HCT116 (cell line): ENCODE data around the gene TFF1. TPM values are rescaled to one million over a fixed set of nuclear protein-coding genes. Genes with fewer than 3 reads are reported as not detected.

Experiments
- ATAC-seq: fragments of 200-7000 bp; cut with Tn5 transposase; 2 replicates; pipeline ENCODE4 v1.9.1; 2020; ENCODE audit warnings: mild to moderate bottlenecking, moderate library complexity
- BruUV-seq: library from RNA; stranded (reverse); fragments of 400-500 nt; replicated peaks from 2 replicates; lab custom pipeline; 2021; lab: Mats Ljungman, UMichigan
- CTCF ChIA-PET: fragments of 300-600 bp; sonication (Branson Sonifier 250); formaldehyde crosslinking; loops from one replicate; lab custom pipeline; 2021; ENCODE audit warnings: antibody characterized with exemption; lab: Charles Lee
- POLR2A ChIA-PET: fragments of 300-600, 350-600 bp; sonication (Branson Sonifier 250); formaldehyde crosslinking; loops from one replicate; lab custom pipeline; 2021; ENCODE audit warnings: antibody characterized with exemption; lab: Charles Lee
- RAD21 ChIA-PET, 2 experiments: fragments of 300-600 bp; sonication (Branson Sonifier 250); formaldehyde crosslinking; loops; one replicate each; lab custom pipeline; 2023; ENCODE audit warnings: low total read pairs in 2 of 2; ENCODE audit not compliant: uncharacterized antibody in 2 of 2, unreplicated experiment in 2 of 2, low non-redundant PET in 1 of 2; lab: Charles Lee
- DNase-seq: peaks from one replicate; pipeline ENCODE4 v3.0.0-alpha.2; 2010; ENCODE audit warnings: low read depth, low spot score
- H2AFZ ChIP-seq: fragments of 200-600 bp; shearing (Covaris generic), sonication (generic); 2 replicates; pipeline ENCODE4 v1.6.1; 2017; ENCODE audit warnings: low read depth, mixed run types, mixed read lengths, antibody characterized with exemption, low read length; ENCODE audit not compliant: poor library complexity, severe bottlenecking
- H3K27ac ChIP-seq: 2 replicates; pipeline ENCODE4 v1.5.1; 2012; ENCODE audit warnings: low read depth, low read length
- H3K27me3 ChIP-seq: fragments of 200-600 bp; sonication (generic); 2 replicates; pipeline ENCODE4 v1.6.1; 2016; ENCODE audit warnings: mixed run types, low read length, mixed read lengths; ENCODE audit not compliant: insufficient read depth
- H3K36me3 ChIP-seq, 2 experiments: fragments of 200-500 bp in 1 of 2; fragments of 200-600 bp in 1 of 2; sonication (Bioruptor generic) in 1 of 2; sonication (generic) in 1 of 2; 2 replicates each; pipeline versions ENCODE4 v1.5.1 to v1.6.1; 2014 to 2016; ENCODE audit warnings: low read length in 2 of 2, inconsistent platforms in 1 of 2, mixed read lengths in 1 of 2, mixed run types in 1 of 2; ENCODE audit not compliant: insufficient read depth in 2 of 2, control insufficient read depth in 1 of 2
- H3K4me1 ChIP-seq, 2 experiments: fragments of 200-600 bp in 1 of 2; sonication (generic) in 1 of 2; 2 replicates each; pipeline versions ENCODE4 v1.5.1 to v1.6.1; 2012 to 2017; ENCODE audit warnings: low read length in 2 of 2, inconsistent platforms in 1 of 2, mild to moderate bottlenecking in 1 of 2, mixed read lengths in 1 of 2, mixed run types in 1 of 2, moderate library complexity in 1 of 2; ENCODE audit not compliant: insufficient read depth in 2 of 2, control insufficient read depth in 1 of 2
- H3K4me2 ChIP-seq: fragments of 200-600 bp; sonication (generic); 2 replicates; pipeline ENCODE4 v1.6.1; 2017; ENCODE audit warnings: mixed run types, low read length, mixed read lengths
- H3K4me3 ChIP-seq, 2 experiments: fragments of 200-600 bp in 1 of 2; sonication (generic) in 1 of 2; replicated peaks in 1 of 2; 2 replicates each; pipeline ENCODE4 v1.5.1; 2011 to 2016; ENCODE audit warnings: low read length in 2 of 2, control low read depth in 1 of 2, low read depth in 1 of 2, mild to moderate bottlenecking in 1 of 2, mixed read lengths in 1 of 2, mixed run types in 1 of 2
- H3K79me2 ChIP-seq: fragments of 200-600 bp; sonication (generic); 2 replicates; pipeline ENCODE4 v1.6.1; 2017; ENCODE audit warnings: mild to moderate bottlenecking, mixed run types, low read length, moderate library complexity, mixed read lengths; ENCODE audit not compliant: insufficient read depth
- H3K9ac ChIP-seq: fragments of 200-600 bp; sonication (generic); 2 replicates; pipeline ENCODE4 v1.6.1; 2016; ENCODE audit warnings: low read length, mixed read lengths
- H3K9me2 ChIP-seq: fragments of 200-600 bp; sonication (generic), shearing (Covaris generic); 2 replicates; pipeline ENCODE4 v1.6.1; 2017; ENCODE audit warnings: mixed run types, mild to moderate bottlenecking, moderate library complexity; ENCODE audit not compliant: insufficient read depth
- H3K9me3 ChIP-seq, 2 experiments: fragments of 200-500 bp in 1 of 2; fragments of 200-600 bp in 1 of 2; sonication (Bioruptor generic) in 1 of 2; sonication (generic) in 1 of 2; 2 replicates each; pipeline ENCODE4 v1.6.1; 2014 to 2017; ENCODE audit warnings: low read length in 2 of 2, mixed read lengths in 2 of 2, inconsistent platforms in 1 of 2, low read depth in 1 of 2, mild to moderate bottlenecking in 1 of 2, mixed run types in 1 of 2, moderate library complexity in 1 of 2; ENCODE audit not compliant: control insufficient read depth in 1 of 2, insufficient read depth in 1 of 2
- H4K20me1 ChIP-seq: fragments of 200-600 bp; sonication (generic), shearing (Covaris generic); 2 replicates; pipeline ENCODE4 v1.6.1; 2017; ENCODE audit warnings: mixed run types, mild to moderate bottlenecking, moderate library complexity; ENCODE audit not compliant: insufficient read depth
- CBX3 ChIP-seq: IDR thresholded peaks from 2 replicates; pipeline ENCODE4 v1.6.1; 2012; ENCODE audit warnings: low read depth
- CEBPB ChIP-seq: IDR thresholded peaks from 2 replicates; pipeline ENCODE4 v1.6.1; 2012; ENCODE audit warnings: low read depth
- ELF1 ChIP-seq: IDR thresholded peaks from 2 replicates; pipeline ENCODE4 v1.6.1; 2012; ENCODE audit warnings: low read depth, borderline replicate concordance
- EZH2 ChIP-seq: fragments of 200-600 bp; sonication (generic); IDR thresholded peaks from 2 replicates; pipeline ENCODE4 v1.6.1; 2017; ENCODE audit warnings: antibody characterized with exemption, mixed run types
- EZH2phosphoT487 ChIP-seq: fragments of 200-600 bp; IDR thresholded peaks from 2 replicates; pipeline ENCODE4 v1.6.1; 2018; ENCODE audit warnings: antibody characterized with exemption, borderline replicate concordance
- FOSL1 ChIP-seq: IDR thresholded peaks from 2 replicates; pipeline ENCODE4 v1.6.1; 2012; ENCODE audit warnings: low read depth
- JUND ChIP-seq: IDR thresholded peaks from 2 replicates; pipeline ENCODE4 v1.6.1; 2012
- POLR2A ChIP-seq: IDR thresholded peaks from 2 replicates; pipeline ENCODE4 v1.7.0; 2011; ENCODE audit warnings: borderline replicate concordance; ENCODE audit not compliant: insufficient read depth, insufficient read length; ENCODE audit errors: extremely low read depth
- POLR2AphosphoS5 ChIP-seq: IDR thresholded peaks from 2 replicates; pipeline ENCODE4 v1.6.1; 2011; ENCODE audit warnings: mild to moderate bottlenecking, low read depth, low read length, moderate library complexity
- RAD21 ChIP-seq: IDR thresholded peaks from 2 replicates; pipeline ENCODE4 v1.6.1; 2012; ENCODE audit warnings: low read depth, mild to moderate bottlenecking
- SP1 ChIP-seq: IDR thresholded peaks from 2 replicates; pipeline ENCODE4 v1.6.1; 2012; ENCODE audit warnings: low read depth
- YY1 ChIP-seq: IDR thresholded peaks from 2 replicates; pipeline ENCODE4 v1.6.1; 2011; ENCODE audit warnings: low read length, low read depth, moderate library complexity, mild to moderate bottlenecking; ENCODE audit not compliant: insufficient replicate concordance; ENCODE audit errors: extremely low read depth
- ZFX ChIP-seq: fragments of 450-650 bp; IDR thresholded peaks from 2 replicates; pipeline ENCODE4 v1.6.1; 2017
- ZNF274 ChIP-seq: fragments of 200-500 bp; sonication (Bioruptor generic); IDR thresholded peaks from 2 replicates; pipeline ENCODE4 v1.6.1; 2014; ENCODE audit warnings: mild to moderate bottlenecking, low read depth, low read length, inconsistent platforms
- intact Hi-C: fragments of 100-400 bp; cut with micrococcal nuclease; formaldehyde crosslinking; loops from 2 replicates; pipeline ENCODE4 v1.10.0; 2022
- total RNA-seq: library from RNA; stranded (reverse); gene quantifications from one replicate; pipeline ENCODE4 v1.2.1, GENCODE V29; 2021; ENCODE audit not compliant: unreplicated experiment
- TF ChIP-seq, protein P1 (sequence below): IDR thresholded peaks from 2 replicates; pipeline ENCODE4 v1.6.1; 2012
- TF ChIP-seq, protein P2 (sequence below): IDR thresholded peaks from 2 replicates; pipeline ENCODE4 v1.6.1; 2011; ENCODE audit warnings: mild to moderate bottlenecking, low read length, moderate library complexity; ENCODE audit not compliant: insufficient replicate concordance; ENCODE audit errors: extremely low read depth

The TFF1 gene
- total RNA-seq, 1 experiment from 2014 or later: 0.61 TPM

DNA sequence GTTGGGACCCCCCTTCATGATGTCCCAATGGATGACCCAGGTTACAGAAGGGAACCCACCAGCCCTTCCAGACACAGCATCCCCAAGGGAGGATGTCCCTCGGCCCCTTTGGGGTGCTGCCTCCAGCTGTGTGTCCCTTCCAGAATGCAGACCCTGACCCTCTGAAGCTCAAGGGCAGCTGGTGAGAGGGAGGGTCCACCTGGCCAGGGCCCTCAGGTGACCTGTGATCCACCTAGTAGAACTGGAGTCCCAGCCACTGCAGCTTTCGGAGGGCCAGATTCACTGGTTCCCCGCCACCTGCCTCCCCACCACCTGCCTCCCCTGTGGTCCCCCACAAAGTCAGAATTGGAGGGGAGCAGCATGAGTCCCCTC, 9.6 kb upstream of the TFF1 start:
- 0 out of 2 replicates have a peak, but pooled peaks cover 3% of the 10 kb centered on the region for H3K27me3 ChIP-seq
- POLR2A ChIA-PET: no interaction called here
- H3K4me2 ChIP-seq: no peak overlapping the region
- no peaks in the 10 kb centered on the region for H3K36me3 ChIP-seq
- intact Hi-C loops: no loop called here
- no peak for TF ChIP-seq ZNF274
- no peak for TF ChIP-seq ZFX
- TF ChIP-seq POLR2AphosphoS5: no peak
- no peak for TF ChIP-seq POLR2A
- no peak for TF ChIP-seq RAD21
- TF ChIP-seq, protein P1, sequence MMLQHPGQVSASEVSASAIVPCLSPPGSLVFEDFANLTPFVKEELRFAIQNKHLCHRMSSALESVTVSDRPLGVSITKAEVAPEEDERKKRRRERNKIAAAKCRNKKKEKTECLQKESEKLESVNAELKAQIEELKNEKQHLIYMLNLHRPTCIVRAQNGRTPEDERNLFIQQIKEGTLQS: no peak
- TF ChIP-seq JUND: no peak
- no peak for TF ChIP-seq EZH2
- TF ChIP-seq FOSL1: no peak
- TF ChIP-seq, protein P2, sequence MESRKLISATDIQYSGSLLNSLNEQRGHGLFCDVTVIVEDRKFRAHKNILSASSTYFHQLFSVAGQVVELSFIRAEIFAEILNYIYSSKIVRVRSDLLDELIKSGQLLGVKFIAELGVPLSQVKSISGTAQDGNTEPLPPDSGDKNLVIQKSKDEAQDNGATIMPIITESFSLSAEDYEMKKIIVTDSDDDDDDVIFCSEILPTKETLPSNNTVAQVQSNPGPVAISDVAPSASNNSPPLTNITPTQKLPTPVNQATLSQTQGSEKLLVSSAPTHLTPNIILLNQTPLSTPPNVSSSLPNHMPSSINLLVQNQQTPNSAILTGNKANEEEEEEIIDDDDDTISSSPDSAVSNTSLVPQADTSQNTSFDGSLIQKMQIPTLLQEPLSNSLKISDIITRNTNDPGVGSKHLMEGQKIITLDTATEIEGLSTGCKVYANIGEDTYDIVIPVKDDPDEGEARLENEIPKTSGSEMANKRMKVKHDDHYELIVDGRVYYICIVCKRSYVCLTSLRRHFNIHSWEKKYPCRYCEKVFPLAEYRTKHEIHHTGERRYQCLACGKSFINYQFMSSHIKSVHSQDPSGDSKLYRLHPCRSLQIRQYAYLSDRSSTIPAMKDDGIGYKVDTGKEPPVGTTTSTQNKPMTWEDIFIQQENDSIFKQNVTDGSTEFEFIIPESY: no peak
- no peak for TF ChIP-seq EZH2phosphoT487
- TF ChIP-seq CEBPB: no peak
- TF ChIP-seq ELF1: no peak
- no peak for TF ChIP-seq CBX3
- no peak for TF ChIP-seq YY1
- TF ChIP-seq SP1: no peak
- H3K79me2 ChIP-seq: no peaks in the 10 kb centered on the region
- CTCF ChIA-PET: no interaction called here
- H3K4me1 ChIP-seq: no peaks in the 10 kb centered on the region
- H4K20me1 ChIP-seq: no peaks in the 10 kb centered on the region
- H2AFZ ChIP-seq: no peak overlapping the region
- RAD21 ChIA-PET: no interaction called here
- H3K9me3 ChIP-seq: no peaks in the 10 kb centered on the region
- no TSS peak for BruUV-seq
- H3K9me2 ChIP-seq: no peaks in the 10 kb centered on the region
- H3K27ac ChIP-seq: no peak overlapping the region
- DNase-seq (no peak), ATAC-seq (no peak)
- no peak overlapping the region for H3K9ac ChIP-seq
- no peak overlapping the region for H3K4me3 ChIP-seq
